UCSD-AML1 (cell line): ENCODE results near the gene TSPAN32.
A peak's percentile ranks its signal among the peaks of the same experiment; 100 is the strongest.

Experiments used
- DNase-seq: peaks from one replicate; lab custom pipeline; 2025; ENCODE audit not compliant: unreplicated experiment; lab: John Stamatoyannopoulos, UW

The TSPAN32 gene

GRCh38 chr11:2266586-2267305, 35.1 kb upstream of the TSPAN32 start:
- no peak for DNase-seq

DNA sequence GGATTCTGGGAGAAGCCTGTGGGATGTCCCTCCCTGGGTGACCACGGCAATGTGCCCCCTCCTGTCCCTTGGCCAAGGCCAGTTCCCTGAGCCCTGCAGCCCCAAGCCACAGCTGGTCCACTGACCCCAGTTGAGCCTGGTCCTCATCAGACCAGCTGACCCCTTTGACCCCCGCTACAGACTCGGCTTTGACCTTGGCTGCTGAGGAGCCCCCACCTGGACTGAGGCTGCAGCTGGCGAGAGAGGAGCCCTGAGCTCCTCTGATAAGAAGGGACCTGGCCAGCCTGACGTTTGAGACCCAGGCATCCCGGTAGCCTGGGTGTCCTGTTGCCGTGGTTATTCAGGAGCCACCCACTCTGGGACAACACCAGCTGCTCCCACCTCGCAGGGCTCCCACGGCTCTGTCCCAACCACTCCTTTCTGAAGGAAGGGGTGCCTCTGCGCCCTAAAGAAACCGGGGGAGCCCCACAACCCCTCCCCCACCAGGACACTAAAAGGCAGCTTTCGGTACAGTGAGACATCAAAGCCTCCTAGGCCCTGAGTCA, 34.4 kb upstream of the TSPAN32 start:
- no peak for DNase-seq

DNA sequence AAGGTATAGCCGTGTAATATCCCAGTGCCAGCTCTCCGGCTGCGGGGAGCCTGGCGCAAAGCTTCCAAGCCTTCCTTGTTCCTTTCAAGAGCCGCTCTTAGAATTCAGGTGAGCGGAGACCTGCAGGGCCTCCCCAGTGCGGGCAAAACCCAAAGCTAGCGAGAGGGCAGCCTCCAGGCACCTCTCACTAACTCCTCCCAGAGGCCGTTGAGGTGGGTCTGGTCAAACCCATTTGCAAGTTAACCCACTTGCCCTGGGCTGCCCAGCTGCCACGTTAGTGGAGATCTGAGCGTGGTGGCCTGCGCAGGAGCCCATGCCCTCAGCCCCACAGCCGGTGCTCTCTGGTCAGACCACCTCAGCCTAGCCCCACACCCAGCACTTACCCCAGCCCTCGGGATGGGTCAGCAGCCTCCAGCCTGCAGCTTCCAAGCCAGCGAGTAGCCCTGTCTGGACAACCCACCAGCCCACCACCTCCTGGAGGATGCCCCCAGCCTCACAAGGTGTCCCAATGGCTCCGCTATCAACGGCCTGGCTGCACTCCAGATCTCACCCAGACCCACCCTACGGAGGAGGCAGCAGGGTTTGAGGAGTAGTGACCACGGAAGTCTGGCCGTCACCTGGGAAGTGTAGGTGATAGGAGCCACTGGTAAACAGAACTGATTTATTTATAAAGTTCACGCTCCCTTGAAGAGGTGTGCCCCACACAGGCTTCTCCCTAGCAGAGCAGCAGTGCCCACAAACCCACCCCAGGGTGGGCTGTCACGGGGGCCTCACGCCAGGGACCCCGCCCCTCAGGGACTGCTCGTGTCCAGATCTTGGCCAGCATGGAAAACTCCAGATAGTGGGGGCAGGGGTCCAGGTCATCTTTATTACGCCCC, 33.7 kb upstream of the TSPAN32 start:
- no peak for DNase-seq

- peak; percentile 56 for DNase-seq
Observed at GRCh38 chr11:2268729-2269600, 32.8 kb upstream of the TSPAN32 start.

- peak; percentile 60 for DNase-seq
Observed at GRCh38 chr11:2269601-2270321, 32.1 kb upstream of the TSPAN32 start.

- no peak for DNase-seq
Observed at GRCh38 chr11:2270322-2271076, 31.3 kb upstream of the TSPAN32 start, which contains the start of gene ASCL2. TSS of gene ASCL2 (minus strand) at chr11:2270588. CDS start at chr11:2270332, 256 bp downstream.

DNA sequence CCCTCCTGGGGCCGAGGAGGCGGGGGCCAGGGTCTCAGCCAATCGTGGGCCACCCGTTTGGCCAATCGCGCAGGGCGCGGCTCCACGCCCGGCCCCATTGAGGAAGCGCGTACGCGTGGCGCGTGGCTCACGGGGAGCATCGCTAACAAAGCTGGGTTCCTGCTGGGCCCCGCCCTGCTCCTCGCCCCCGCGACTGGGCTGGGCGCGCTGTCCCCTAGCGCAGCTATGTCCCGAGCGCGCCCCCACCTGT, 30.8 kb upstream of the TSPAN32 start:
- no peak for DNase-seq

- DNase-seq: no peak
Observed at GRCh38 chr11:2271327-2272227, 30.2 kb upstream of the TSPAN32 start.

DNA sequence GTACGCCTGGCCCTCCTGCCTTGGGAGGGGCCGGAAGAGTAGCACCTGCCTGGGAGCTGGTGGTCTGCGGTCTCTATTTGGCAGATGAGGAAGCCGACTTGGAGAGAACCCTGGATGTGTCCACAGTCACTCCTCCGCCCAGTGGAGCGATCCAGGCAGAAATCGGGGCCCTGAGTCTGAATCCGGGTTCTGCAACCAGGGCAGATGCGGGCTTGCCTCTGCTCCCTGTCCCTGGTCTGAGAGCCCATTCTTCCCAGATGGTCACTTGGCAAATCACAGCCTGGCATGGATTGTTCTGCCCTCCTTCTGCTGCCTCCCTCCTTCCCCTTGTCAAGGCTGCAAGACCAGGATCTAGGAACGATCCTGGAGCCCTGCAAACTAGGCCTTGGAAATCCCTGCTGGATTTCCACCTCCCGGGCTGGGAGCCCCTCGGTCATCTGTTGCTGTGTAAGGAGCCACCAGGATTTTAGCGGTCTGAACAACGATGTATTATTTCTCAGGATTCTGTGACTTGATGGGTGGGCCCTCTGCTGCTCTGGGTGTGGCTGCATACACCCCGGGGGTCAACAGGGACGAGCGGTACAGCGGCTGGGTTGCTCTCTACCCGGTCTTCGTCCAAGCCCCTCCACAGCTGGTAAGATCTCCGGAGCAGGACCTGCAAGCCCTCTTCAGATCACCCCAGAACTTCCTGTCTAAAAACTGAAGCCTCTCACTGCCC, 29.4 kb upstream of the TSPAN32 start:
- DNase-seq: no peak

GRCh38 chr11:2272946-2273280, 28.9 kb upstream of the TSPAN32 start:
- DNase-seq: no peak

DNA sequence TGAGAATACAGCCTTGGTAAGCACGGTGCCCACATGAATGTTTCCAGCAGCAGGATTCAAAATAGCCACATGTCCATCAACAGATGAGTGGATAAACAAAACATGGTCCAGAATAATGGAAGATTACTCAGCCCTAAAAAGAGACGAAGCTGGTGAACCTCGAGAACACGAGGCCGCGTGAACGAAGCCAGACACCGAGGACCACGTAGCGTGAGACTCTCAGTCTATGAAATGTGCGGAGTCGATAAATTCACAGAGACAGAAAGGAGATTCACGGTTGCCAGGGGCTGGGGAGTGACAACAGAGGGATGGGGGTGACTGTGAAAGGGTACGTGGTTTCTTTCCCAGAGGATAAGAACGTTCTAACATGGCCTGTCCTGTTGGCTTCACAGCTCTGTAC, 28.5 kb upstream of the TSPAN32 start:
- no peak for DNase-seq

- DNase-seq: no peak
Observed at GRCh38 chr11:2273771-2274170, 28.0 kb upstream of the TSPAN32 start.

DNA sequence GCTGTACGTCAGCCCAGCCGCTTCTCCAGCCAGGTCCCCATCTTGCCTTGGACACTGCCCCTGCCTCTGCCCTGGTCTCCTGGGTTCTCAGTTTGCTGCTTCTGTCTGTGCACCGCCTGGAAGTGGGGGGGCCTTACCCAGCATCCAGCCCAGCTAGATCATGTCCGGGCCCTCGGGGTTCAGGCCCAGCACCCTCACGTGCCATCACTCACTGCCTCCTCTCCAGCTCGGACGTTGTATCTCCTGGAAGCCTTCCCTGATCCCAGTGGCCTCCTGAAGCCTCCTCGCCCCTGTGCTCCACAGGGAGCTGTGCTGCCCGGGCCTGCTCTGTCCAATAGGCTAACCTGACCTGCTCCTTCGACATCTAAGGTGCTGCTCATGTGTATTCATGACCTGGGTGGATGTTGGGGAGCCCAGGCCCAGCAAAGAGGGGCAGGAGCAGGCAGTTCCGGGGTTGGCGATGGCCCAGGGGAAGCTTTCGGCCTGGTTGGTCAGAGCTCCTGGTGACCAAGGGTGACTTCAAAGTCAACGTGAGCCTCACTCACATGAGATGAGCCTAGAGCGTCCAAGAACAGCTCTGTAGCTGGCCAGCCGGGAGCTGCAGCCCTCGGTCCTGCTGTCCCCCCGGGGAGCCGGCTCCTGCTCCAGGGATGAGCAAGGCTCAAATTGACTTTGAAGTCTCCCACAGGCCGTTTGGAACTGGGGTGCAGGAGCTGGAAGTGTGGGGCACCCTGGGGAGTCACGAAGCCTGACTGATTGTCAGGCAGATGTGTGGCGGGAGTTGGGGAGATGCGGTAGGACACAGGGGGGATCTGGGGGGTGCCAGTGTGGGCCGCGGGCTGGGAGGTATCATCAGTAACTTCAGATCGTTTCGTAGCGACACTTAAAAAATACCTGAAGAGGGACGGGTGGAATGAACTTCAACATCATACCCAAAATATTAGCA, 26.2 kb upstream of the TSPAN32 start:
- DNase-seq: no peak

GRCh38 chr11:2276280-2277007, 25.4 kb upstream of the TSPAN32 start:
- no peak for DNase-seq

DNA sequence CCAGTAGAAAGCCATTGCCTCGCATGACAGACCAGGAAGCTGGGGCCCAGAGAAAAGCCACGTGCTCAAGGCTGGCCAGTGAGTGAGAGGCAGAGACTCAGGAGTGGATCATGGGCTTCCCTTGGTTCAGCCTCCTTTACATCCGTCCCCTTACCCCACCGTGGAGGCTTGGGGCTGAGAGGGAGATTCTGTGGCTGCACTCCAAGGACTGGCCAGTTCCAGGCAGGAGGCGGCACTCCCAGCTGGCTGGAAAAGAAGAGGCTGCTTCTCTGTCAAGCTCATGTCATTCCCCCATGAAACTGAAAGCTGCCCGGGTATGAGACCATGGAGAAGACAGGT, 24.8 kb upstream of the TSPAN32 start:
- DNase-seq: no peak

DNA sequence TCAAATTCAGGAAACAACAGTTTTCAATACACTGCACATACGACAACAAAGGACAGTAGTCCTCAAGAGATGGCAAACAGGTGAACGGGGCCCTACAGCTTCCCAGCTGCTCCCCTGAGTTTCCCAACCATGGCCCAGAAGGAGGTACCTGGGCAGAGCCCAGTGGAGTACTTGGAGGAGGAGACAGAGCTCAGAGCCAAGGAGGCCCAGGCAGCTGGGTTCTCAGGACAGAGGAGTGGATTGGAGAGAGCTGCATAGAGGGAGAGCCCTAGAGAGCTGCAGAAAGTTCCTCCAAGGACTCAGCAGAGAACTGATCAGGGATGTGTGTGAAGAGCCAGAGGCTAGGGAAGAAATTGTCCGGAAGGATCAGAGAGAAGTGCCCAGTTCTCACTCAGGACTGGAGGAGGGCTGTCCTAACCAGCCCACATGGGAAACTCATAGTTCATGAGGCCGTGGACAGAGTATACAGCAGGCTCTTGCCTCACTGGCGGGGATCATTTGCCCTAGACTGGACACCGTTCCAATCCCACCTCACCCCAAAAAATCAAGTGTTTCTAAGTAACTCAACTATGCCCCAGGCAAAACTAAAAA, 23.8 kb upstream of the TSPAN32 start:
- DNase-seq: no peak
